Pancreas (tissue), 10 donors: ENCODE data around the gene TGM2. TPM values are rescaled to one million over a fixed set of nuclear protein-coding genes. Genes with fewer than 3 reads are reported as not detected.

Source experiments
- ATAC-seq, 4 donors: fragments of 200-7000 bp; cut with Tn5 transposase; one replicate each; pipeline versions ENCODE4 v1.8.0 to v1.9.1; 2020; ENCODE audit warnings: mild to moderate bottlenecking in 4 of 4, moderate library complexity in 4 of 4
- DNase-seq, 6 donors: peaks; one replicate each; pipeline ENCODE4 v3.0.0-alpha.2; 2020
- FAIRE-seq: peaks from 2 replicates; lab custom pipeline; 2012; peaks lifted over from hg19 to GRCh38; lab: Jason Lieb, UNC
- H3K27ac ChIP-seq, 4 donors: fragments of 200-600 bp; sonication (generic); 1 replicate in 3 of 4; 2 replicates in 1 of 4; pipeline versions ENCODE4 v1.5.0 to v1.8.0; 2020
- H3K27me3 ChIP-seq, 4 donors: fragments of 200-600 bp; one replicate each; pipeline ENCODE4 v1.8.0; 2021
- H3K36me3 ChIP-seq, 3 donors: fragments of 200-600 bp; sonication (generic) in 1 of 3; one replicate each; pipeline versions ENCODE4 v1.5.0 to v1.8.0; 2020 to 2021
- H3K4me1 ChIP-seq, 3 donors: fragments of 200-600 bp; one replicate each; pipeline ENCODE4 v1.8.0; 2021
- H3K4me3 ChIP-seq, 4 donors: fragments of 200-600 bp; sonication (generic) in 2 of 4; one replicate each; pipeline versions ENCODE4 v1.5.0 to v1.8.0; 2020 to 2021
- H3K9me3 ChIP-seq, 4 donors: fragments of 200-600 bp; one replicate each; pipeline ENCODE4 v1.8.0; 2021
- WGBS, 2 donors: extraction: QIAGEN DNeasy Blood & Tissue Kit; methylation state at CpG; one replicate each; pipeline ENCODE4 v1.1.7; 2013; 5-methylcytosine and 5-hydroxymethylcytosine counted together
- intact Hi-C, 3 donors: fragments of 100-400 bp; cut with DNase I; formaldehyde crosslinking; loops; one replicate each; pipeline versions ENCODE4 v1.11.1 to v1.14.2; 2022
- polyA plus RNA-seq, 2 donors: library from polyadenylated mRNA; stranded (reverse); fragments of 200-250 nt; gene quantifications; one replicate each; pipeline ENCODE4 v1.2.3, GENCODE V29; 2013
- total RNA-seq, 6 donors: library from RNA; stranded (reverse); fragmentation: NEBNext Ultra II Directional in 4 of 6; extraction: Animal tissue kit (Norgen Biotek cat#: 25700) in 4 of 6; gene quantifications; one replicate each; pipeline versions ENCODE4 v1.2.1 to v1.2.4, GENCODE V29; 2021 to 2023
- TF ChIP-seq, protein P1 (sequence below), 4 donors: fragments of 200-600 bp; sonication (generic) in 3 of 4; IDR thresholded peaks; one replicate each; pipeline versions ENCODE4 v1.5.0 to v1.8.0; 2021; ENCODE audit warnings: antibody characterized with exemption in 4 of 4
- donor health status: healthy with polysubstance abuse.
- donor health status: DM: no; HTN: no; CAD: no; lungs with moderate emphysema.
- donor health status: DM: no; HTN: no; CAD: no.
- donor health status: control.
- donor health status: control.
- donor health status: Bipolar disorder and iron deficiency.
- donor health status: DM: yes; HTN: yes; CAD: no.
- donor health status: DM: no; HTN: no; CAD: no.
- donor health status: DM: no; HTN: no; CAD: no.
- donor health status: DM: yes; HTN: yes; CAD: no.

TGM2 gene
- total and polyA plus RNA-seq, 8 donors = 3.7 to 92.6 (median 10.8) TPM

DNA sequence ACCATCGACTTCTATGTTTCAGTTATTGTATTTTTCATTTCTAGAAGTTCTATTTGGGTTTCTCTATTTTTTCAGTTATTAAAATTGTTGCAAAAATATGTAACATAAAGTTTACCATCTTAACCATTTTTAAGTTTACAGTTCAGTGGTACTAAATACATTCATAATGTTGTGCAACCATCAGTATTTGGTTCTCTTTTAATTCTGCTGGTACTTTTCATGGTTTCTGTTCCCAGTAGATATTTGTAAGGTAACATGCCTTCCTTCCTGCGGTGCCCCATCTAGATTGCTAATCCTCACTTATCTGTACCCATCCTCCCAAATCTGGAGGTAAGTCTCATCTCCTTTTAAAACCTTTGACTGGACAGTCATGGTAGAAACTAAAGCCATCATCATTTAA lies 47.9 kb downstream of the TGM2 start:
- DNase-seq (no peak), FAIRE-seq (no peak), ATAC-seq (no peak)
- no peaks in the 10 kb centered on the region for H3K27me3 ChIP-seq
- H3K4me1 ChIP-seq = no peaks in the 10 kb centered on the region
- H3K27ac ChIP-seq = no peak overlapping the region
- H3K9me3 ChIP-seq = no peaks in the 10 kb centered on the region
- no peaks in the 10 kb centered on the region for H3K36me3 ChIP-seq
- no peak overlapping the region for H3K4me3 ChIP-seq
- intact Hi-C loops = no loop called here
- WGBS, 2 donors = 80 to 97% methylated on average over 2 of the region's 2 CpGs
- TF ChIP-seq, protein P1, sequence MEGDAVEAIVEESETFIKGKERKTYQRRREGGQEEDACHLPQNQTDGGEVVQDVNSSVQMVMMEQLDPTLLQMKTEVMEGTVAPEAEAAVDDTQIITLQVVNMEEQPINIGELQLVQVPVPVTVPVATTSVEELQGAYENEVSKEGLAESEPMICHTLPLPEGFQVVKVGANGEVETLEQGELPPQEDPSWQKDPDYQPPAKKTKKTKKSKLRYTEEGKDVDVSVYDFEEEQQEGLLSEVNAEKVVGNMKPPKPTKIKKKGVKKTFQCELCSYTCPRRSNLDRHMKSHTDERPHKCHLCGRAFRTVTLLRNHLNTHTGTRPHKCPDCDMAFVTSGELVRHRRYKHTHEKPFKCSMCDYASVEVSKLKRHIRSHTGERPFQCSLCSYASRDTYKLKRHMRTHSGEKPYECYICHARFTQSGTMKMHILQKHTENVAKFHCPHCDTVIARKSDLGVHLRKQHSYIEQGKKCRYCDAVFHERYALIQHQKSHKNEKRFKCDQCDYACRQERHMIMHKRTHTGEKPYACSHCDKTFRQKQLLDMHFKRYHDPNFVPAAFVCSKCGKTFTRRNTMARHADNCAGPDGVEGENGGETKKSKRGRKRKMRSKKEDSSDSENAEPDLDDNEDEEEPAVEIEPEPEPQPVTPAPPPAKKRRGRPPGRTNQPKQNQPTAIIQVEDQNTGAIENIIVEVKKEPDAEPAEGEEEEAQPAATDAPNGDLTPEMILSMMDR (IDR thresholded peaks at IDR 0.05) = no peak

DNA sequence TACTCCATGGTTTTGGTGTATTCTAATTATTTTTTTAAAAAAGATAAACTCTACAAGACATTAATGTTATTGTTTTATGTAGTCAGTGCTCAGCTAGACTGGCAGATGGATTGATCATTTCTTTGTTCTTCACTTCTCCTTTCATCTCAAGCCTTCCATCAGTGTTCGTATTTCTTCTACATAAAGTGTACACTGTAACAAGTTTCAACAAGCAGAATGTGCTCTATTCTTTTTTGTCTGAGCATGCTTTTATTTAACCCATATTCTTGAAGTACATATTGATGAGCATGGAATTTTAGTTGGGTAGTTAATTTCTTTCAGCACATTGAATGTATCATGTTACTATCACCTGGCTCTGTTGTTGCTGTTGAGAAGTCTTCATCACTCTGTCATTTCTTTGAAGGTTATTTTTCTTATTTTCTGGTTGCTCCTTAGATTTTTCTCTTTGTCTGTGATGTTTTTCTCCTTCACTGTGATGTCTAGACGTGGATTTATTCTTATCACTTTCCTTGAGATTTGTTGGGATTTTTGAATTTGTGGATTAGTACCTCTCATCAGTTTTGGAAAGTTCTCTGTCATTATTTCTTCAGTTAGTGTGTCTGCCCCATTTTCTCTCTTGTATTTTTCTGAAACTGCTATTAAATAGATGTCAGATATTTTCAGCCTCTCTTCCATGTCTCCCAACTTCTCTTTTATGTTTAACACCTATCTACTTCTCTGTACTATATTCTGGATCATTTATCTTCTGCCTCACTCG lies 48.5 kb downstream of the TGM2 start:
- Histone ChIP-seq H3K27me3 (no peaks in the 10 kb centered on the region), H3K36me3 (no peaks in the 10 kb centered on the region), H3K27ac (no peak overlapping the region), H3K9me3 (no peaks in the 10 kb centered on the region), H3K4me1 (no peaks in the 10 kb centered on the region), H3K4me3 (no peak overlapping the region)
- FAIRE-seq = no peak
- intact Hi-C loops = no loop called here
- no peak for DNase-seq
- 52 to 54% methylated on average over 3 of the region's 3 CpGs for WGBS, 2 donors
- no peak for ATAC-seq
- TF ChIP-seq, protein P1 (IDR thresholded peaks at IDR 0.05) = no peak

DNA sequence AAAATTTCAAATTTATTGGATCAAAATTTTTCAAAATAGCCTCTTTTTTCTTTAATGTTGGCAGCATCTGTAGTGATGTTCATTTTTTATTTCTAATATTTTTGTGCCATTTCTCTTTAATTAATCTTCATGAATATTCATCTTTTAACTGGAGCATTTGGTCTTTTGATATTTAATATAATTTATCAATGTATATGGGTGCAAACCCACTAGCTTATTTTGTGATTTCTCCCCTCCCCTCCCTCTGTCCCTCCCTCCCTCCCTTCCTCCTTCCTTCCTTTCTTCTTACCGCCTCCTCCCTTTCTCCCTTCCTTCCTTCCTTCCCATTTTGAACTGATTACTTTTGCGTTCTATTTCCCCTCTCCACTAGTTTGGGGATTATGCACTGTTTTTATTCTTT lies 49.2 kb downstream of the TGM2 start:
- TF ChIP-seq, protein P1 (IDR thresholded peaks at IDR 0.05) = no peak
- Histone ChIP-seq H3K4me3 (no peak overlapping the region), H3K9me3 (no peaks in the 10 kb centered on the region), H3K27me3 (no peaks in the 10 kb centered on the region), H3K36me3 (no peaks in the 10 kb centered on the region), H3K4me1 (peaks cover 0 to 1% (median 0%) of the 10 kb centered on the region in 3 donors), H3K27ac (no peak overlapping the region)
- 67 to 85% methylated on average over 2 of the region's 2 CpGs for WGBS, 2 donors
- no peak for FAIRE-seq
- intact Hi-C loops = no loop called here
- ATAC-seq = no peak
- no peak for DNase-seq

DNA sequence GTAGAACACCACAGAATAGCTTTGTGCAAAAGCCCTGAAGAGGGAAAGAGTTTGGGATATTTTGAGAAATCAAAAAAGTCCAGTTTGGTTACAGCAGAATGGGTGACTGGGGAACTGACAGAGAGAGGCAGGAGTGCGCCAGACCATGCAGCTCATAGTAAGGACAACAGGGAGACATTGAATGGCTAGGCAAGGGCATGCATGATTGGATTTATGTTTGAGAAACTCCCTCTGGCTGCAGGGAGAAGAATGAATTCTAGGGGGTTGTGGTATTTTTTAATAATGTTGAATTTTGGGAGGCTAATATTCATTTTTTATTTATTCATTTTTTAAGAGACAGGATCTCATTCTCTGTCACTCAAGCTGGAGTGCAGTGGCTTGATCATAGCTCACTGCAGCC lies 49.9 kb downstream of the TGM2 start:
- TF ChIP-seq, protein P1 (IDR thresholded peaks at IDR 0.05) = no peak
- H3K9me3 ChIP-seq = no peaks in the 10 kb centered on the region
- WGBS, 2 donors = 91 to 93% methylated on average over 1 of the region's 1 CpG
- no peak for ATAC-seq
- intact Hi-C loops = no loop called here
- no peaks in the 10 kb centered on the region for H3K27me3 ChIP-seq
- no peak for FAIRE-seq
- H3K4me1 ChIP-seq = peaks cover 0 to 6% (median 0%) of the 10 kb centered on the region in 3 donors
- no peak overlapping the region for H3K27ac ChIP-seq
- no peaks in the 10 kb centered on the region for H3K36me3 ChIP-seq
- DNase-seq = no peak
- no peak overlapping the region for H3K4me3 ChIP-seq

DNA sequence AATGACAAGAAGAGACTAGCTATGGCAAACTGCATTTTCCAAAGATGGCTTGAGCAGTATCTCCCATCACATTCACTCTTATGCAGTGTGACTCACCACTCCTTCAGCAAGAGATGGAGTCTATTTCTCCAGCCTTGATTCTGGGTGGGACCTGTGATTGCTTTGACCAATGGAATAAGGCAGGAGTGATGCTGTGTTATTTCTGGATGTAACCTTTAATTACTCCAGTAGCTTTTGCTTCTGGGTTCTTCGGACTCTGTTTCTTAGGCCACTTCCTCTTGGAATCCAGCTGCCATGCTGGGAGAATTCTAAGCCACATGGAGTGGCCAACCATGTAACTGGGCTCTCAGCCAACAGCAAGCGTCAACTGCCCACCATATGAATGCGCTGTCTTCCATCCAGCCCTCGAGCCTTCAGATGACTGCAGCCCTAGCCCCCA lies 50.7 kb downstream of the TGM2 start:
- DNase-seq = no peak
- Histone ChIP-seq H3K36me3 (no peaks in the 10 kb centered on the region), H3K4me3 (no peak overlapping the region), H3K9me3 (no peaks in the 10 kb centered on the region), H3K4me1 (peaks cover 0 to 6% (median 0%) of the 10 kb centered on the region in 3 donors), H3K27ac (no peak overlapping the region), H3K27me3 (no peaks in the 10 kb centered on the region)
- 93 to 95% methylated on average over 4 of the region's 4 CpGs for WGBS, 2 donors
- no peak for ATAC-seq
- intact Hi-C loops = no loop called here
- TF ChIP-seq, protein P1 (IDR thresholded peaks at IDR 0.05) = no peak
- no peak for FAIRE-seq
